Smooth muscle cell (in vitro differentiated cells): Measurements from ENCODE around the gene PPFIBP1. TPM values are rescaled to one million over a fixed set of nuclear protein-coding genes. Genes with fewer than 3 reads are reported as not detected.

Experiments
- DNase-seq: peaks from one replicate; lab custom pipeline; 2025; ENCODE audit not compliant: unreplicated experiment; lab: John Stamatoyannopoulos, UW
- H2AFZ ChIP-seq: fragments of 200-600 bp; sonication (generic); 2 replicates; pipeline ENCODE4 v1.6.0; 2016; ENCODE audit warnings: antibody characterized with exemption, low read depth, mild to moderate bottlenecking
- H3F3A ChIP-seq: fragments of 200-600 bp; sonication (generic); 2 replicates; pipeline ENCODE4 v1.6.0; 2017; ENCODE audit warnings: antibody characterized with exemption, low read depth
- H3K27ac ChIP-seq: fragments of 200-600 bp; sonication (generic); 2 replicates; pipeline ENCODE4 v1.5.1; 2016; ENCODE audit warnings: low read depth, mild to moderate bottlenecking
- H3K27me3 ChIP-seq: fragments of 200-600 bp; sonication (generic); 2 replicates; pipeline ENCODE4 v1.6.1; 2016; ENCODE audit warnings: low read depth, mild to moderate bottlenecking
- H3K36me3 ChIP-seq: fragments of 200-600 bp; sonication (generic); 2 replicates; pipeline ENCODE4 v1.5.1; 2016; ENCODE audit warnings: low read depth
- H3K4me1 ChIP-seq: fragments of 200-600 bp; sonication (generic); 2 replicates; pipeline ENCODE4 v1.5.1; 2016; ENCODE audit warnings: low read depth
- H3K4me2 ChIP-seq: fragments of 200-600 bp; sonication (generic); 2 replicates; pipeline ENCODE4 v1.6.0; 2016; ENCODE audit warnings: mild to moderate bottlenecking
- H3K4me3 ChIP-seq: fragments of 200-600 bp; sonication (generic); 2 replicates; pipeline ENCODE4 v1.5.1; 2016; ENCODE audit warnings: mild to moderate bottlenecking
- H3K79me2 ChIP-seq: fragments of 200-600 bp; sonication (generic); 2 replicates; pipeline ENCODE4 v1.6.0; 2016; ENCODE audit warnings: low read depth, mild to moderate bottlenecking
- H3K9ac ChIP-seq: fragments of 200-600 bp; sonication (generic); 2 replicates; pipeline ENCODE4 v1.6.0; 2016; ENCODE audit warnings: low read depth
- H3K9me3 ChIP-seq: fragments of 200-600 bp; sonication (generic); replicated peaks from 2 replicates; pipeline ENCODE4 v1.5.1; 2016; ENCODE audit warnings: low read depth
- H4K20me1 ChIP-seq: fragments of 200-600 bp; sonication (generic); 2 replicates; pipeline ENCODE4 v1.6.0; 2016; ENCODE audit warnings: low read depth
- CTCF ChIP-seq: fragments of 200-600 bp; sonication (generic); IDR thresholded peaks from 2 replicates; pipeline ENCODE4 v1.5.1; 2017; ENCODE audit warnings: borderline replicate concordance, mild to moderate bottlenecking, antibody characterized with exemption; ENCODE audit not compliant: insufficient read depth, poor library complexity, severe bottlenecking
- WGBS: methylation state at CpG from one replicate; pipeline ENCODE4 v1.1.7; 2016; ENCODE audit warnings: low lambda C conversion rate; 5-methylcytosine and 5-hydroxymethylcytosine counted together
- polyA plus RNA-seq: library from polyadenylated mRNA; unstranded; fragments of >200 nt; fragmentation: Nextera tagmentation; extraction: Ambion mirVana; gene quantifications from 2 replicates; pipeline ENCODE4 v1.2.1, GENCODE V29; 2016
- total RNA-seq: library from RNA; depleted of rRNA; stranded (reverse); fragments of >200 nt; gene quantifications from 2 replicates; pipeline ENCODE4 v1.2.3, GENCODE V29; 2014

PPFIBP1 gene
- total and polyA plus RNA-seq, 2 experiments from 2014 or later: 45.7 to 150 TPM

GRCh38 chr12:27537855-27538675, 14.1 kb downstream of the PPFIBP1 start:
- Histone ChIP-seq H2AFZ (no peak overlapping the region), H3K9me3 (no peaks in the 10 kb centered on the region), H3K27me3 (no peaks in the 10 kb centered on the region), H3K27ac (peak overlapping the region; percentile 94), H3F3A (peaks cover 19% of the 10 kb centered on the region), H4K20me1 (peaks cover 85% of the 10 kb centered on the region), H3K4me3 (no peak overlapping the region), H3K9ac (no peak overlapping the region), H3K4me1 (peaks cover 30% of the 10 kb centered on the region), H3K79me2 (peaks cover 94% of the 10 kb centered on the region), H3K4me2 (peak overlapping the region; percentile 77), H3K36me3 (no peaks in the 10 kb centered on the region)
- 85% methylated on average over 8 of the region's 8 CpGs for WGBS
- no peak for TF ChIP-seq CTCF
- DNase-seq: no peak

- no peak for DNase-seq
- Histone ChIP-seq H3K4me2 (peak overlapping the region; percentile 77), H3K4me3 (no peak overlapping the region), H3K27me3 (no peaks in the 10 kb centered on the region), H3F3A (peaks cover 23% of the 10 kb centered on the region), H4K20me1 (peaks cover 74% of the 10 kb centered on the region), H3K9ac (no peak overlapping the region), H2AFZ (no peak overlapping the region), H3K4me1 (peaks cover 29% of the 10 kb centered on the region), H3K27ac (peak overlapping the region; percentile 94), H3K9me3 (no peaks in the 10 kb centered on the region), H3K79me2 (peaks cover 94% of the 10 kb centered on the region), H3K36me3 (no peaks in the 10 kb centered on the region)
- TF ChIP-seq CTCF: no peak
- 20% methylated on average over 4 of the region's 4 CpGs for WGBS
Measured at GRCh38 chr12:27539191-27539631, 15.2 kb downstream of the PPFIBP1 start.

- H3K4me2 ChIP-seq: peak overlapping the region; percentile 75
- no peaks in the 10 kb centered on the region for H3K36me3 ChIP-seq
- WGBS: 73% methylated on average over 8 of the region's 8 CpGs
- H3F3A ChIP-seq: peaks cover 19% of the 10 kb centered on the region
- no peak overlapping the region for H2AFZ ChIP-seq
- H3K4me1 ChIP-seq: peaks cover 26% of the 10 kb centered on the region
- no peak overlapping the region for H3K9ac ChIP-seq
- TF ChIP-seq CTCF: no peak
- no peak overlapping the region for H3K4me3 ChIP-seq
- H3K27me3 ChIP-seq: no peaks in the 10 kb centered on the region
- H3K27ac ChIP-seq: peak overlapping the region; percentile 94
- no peak for DNase-seq
- peaks cover 92% of the 10 kb centered on the region for H3K79me2 ChIP-seq
- H4K20me1 ChIP-seq: peaks cover 60% of the 10 kb centered on the region
- no peaks in the 10 kb centered on the region for H3K9me3 ChIP-seq
Measured at GRCh38 chr12:27541031-27541719, 17.2 kb downstream of the PPFIBP1 start.
